GOT3 (cell line): ENCODE data around the gene PAK5.
A peak's percentile ranks its signal among the peaks of the same experiment; 100 is the strongest.

Experiments
- DNase-seq: peaks from one replicate; lab custom pipeline; 2025; ENCODE audit warnings: mixed read lengths; lab: John Stamatoyannopoulos, UW

Gene PAK5

GRCh38 chr20:9616455-9616805 lies 222.4 kb downstream of the PAK5 start:
- DNase-seq = no peak

GRCh38 chr20:9615766-9616454 lies 223.0 kb downstream of the PAK5 start:
- no peak for DNase-seq

DNA sequence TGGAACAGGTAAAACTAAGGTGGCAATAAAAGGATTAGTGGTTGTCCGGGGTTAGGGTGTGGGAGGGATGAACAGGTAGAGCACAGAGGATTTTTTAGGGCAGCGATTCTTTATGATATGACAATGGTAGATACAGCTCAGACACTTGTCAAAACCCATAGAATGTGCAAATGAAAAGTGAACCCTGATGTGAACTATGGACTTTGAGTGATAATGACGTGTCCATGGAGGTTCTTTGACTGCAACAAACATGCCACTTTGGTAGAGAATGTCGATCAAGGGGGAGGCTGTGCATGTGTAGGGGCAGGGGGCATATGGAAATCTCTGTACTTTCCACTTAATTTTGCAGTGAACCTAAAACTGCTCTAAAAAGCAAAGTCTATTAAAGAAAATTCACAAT lies 223.8 kb downstream of the PAK5 start:
- no peak for DNase-seq

GRCh38 chr20:9613871-9614270 lies 225.0 kb downstream of the PAK5 start:
- DNase-seq = no peak

DNA sequence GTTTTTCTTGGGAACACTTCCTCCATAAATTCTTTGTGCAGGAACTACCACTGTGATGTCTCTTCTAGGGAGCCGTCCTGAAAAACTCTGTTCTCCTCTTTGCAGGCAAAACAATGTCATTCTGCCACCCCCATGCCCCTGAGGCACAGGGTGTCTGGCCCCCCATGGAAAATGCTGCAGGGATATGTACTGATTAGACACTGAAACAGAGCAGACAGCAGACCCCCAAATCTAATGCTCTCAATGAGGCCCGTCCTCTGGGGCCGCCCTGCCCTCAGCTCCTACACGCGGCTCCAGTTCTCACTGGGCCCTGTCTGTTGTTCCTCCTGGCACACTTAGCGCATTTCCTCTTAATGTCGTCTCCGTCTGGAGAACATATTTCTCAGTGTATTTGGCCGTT lies 227.0 kb downstream of the PAK5 start:
- no peak for DNase-seq

GRCh38 chr20:9610665-9611064 lies 228.2 kb downstream of the PAK5 start:
- no peak for DNase-seq

- peak; percentile 11 for DNase-seq
These were observed 228.9 kb downstream of the PAK5 start for GRCh38 chr20:9609887-9610502.

- no peak for DNase-seq
These were observed 230.1 kb downstream of the PAK5 start for GRCh38 chr20:9608639-9609340.

DNA sequence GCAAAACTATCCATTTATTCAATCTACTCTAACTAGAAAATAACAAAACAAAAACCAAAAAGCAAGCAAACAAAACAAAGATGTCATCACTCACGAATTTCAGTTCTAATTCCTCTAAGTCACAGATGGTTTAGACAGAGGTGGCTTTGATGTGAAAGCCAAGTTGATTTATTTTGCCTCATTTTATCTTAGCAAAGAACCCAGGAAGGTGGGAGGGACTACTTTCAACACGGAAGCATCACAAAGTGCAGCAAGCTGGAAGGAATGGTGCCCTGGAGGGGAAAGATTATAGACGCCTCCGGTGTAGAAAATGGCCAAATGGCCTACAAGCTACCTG lies 236.1 kb downstream of the PAK5 start:
- no peak for DNase-seq

DNA sequence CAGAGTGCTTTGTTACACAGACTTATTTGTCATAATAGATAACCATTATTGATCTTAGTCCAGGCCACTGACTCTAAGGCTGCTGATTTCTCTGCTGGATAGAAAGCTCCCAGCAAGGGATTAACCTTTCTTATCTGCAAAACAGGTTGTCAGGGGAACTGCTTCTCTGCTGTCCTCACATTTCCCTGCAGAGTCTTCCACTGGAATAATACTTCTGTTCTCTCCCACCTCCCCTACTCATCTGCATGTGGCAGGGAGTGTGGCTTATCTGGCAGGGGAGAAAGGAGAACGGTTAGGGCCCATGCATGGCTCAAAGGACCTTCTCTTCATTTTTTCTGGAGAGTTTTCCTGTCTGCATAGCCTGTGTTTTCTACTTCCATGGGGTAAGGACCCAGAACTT lies 238.3 kb downstream of the PAK5 start:
- no peak for DNase-seq

DNA sequence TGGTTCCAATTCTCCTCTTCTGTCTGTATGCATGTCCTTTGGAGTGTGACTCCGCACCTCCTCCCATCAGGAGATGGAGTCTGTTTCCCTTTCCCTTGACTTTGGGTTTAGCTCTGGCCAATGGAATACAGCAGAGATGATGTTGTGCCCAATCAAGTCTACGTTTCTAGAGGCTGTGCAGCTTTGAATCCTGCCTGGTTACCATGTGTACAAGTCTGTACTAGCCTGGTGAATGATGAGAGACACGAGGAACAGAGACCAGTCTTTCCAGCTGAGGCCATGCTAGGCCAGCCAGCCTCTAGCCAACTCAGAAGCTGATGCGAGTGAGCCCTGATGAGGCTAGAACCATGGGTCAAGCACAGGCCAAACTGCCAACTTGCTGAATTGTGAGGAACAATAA lies 241.3 kb downstream of the PAK5 start:
- no peak for DNase-seq

DNA sequence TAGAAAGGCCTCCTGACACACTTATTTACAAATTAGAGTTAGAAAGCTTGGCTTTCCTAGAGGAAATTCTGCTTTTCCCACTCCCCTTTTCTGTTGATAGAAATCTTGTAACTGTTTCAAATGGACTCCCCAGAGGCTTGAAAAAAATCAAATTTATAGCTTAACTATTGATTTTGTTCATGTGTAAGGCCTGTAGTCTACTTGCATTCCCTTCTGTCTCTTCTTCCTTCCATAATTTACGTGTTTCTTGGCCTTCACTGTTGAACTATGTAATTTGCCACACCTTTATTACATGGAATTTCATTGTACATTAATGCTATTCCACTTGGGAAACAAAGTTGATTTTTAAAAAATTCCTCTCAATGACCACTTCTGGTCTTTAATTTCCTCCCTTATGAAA lies 243.1 kb downstream of the PAK5 start:
- DNase-seq = no peak

GRCh38 chr20:9594284-9594875 lies 244.5 kb downstream of the PAK5 start:
- DNase-seq = no peak

DNA sequence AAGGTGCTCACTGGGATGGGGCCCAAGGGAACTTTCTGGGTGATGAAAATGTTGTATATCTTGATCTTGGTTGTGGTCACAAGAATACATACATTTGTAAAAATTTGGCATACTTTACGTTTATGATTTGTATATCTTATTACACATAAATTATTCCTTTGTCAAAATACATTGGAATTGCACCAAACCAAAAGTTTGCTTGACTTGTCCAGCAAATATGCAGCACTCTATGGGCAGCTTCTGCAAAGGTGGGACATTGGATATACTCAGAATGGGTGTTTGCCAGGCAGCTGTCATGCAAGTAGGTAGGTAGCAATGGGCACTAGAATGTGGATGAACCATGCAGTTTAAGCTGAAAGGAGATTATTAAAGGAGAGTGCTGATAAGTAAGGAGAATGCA lies 246.5 kb downstream of the PAK5 start:
- no peak for DNase-seq

- DNase-seq = no peak
These were observed 247.8 kb downstream of the PAK5 start for GRCh38 chr20:9591080-9591479.

GRCh38 chr20:9590189-9590588 lies 248.7 kb downstream of the PAK5 start:
- DNase-seq = no peak

- DNase-seq = no peak
These were observed 250.2 kb downstream of the PAK5 start for GRCh38 chr20:9588706-9589105.

GRCh38 chr20:9583151-9583550 lies 255.7 kb downstream of the PAK5 start:
- DNase-seq = no peak

DNA sequence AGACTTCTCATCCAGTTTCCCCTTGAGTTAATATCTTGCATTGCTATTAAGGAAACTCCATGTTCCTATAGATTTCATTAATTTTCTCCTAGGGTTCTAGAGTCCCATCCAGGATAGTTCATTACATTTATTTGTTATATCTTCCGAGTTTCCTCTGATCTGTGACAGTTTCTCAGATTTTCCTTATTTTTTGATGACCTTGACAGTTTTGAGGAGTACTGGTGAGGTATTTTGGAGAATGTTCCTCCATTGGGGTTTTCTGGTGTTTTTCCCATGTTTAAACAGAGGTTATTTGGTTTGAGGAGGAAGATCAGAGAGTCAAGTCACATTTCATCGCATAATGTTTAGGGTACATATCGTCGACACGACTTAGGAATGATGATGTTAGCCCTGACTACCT lies 256.7 kb downstream of the PAK5 start:
- DNase-seq = no peak

GRCh38 chr20:9581509-9581908 lies 257.4 kb downstream of the PAK5 start:
- DNase-seq = no peak

DNA sequence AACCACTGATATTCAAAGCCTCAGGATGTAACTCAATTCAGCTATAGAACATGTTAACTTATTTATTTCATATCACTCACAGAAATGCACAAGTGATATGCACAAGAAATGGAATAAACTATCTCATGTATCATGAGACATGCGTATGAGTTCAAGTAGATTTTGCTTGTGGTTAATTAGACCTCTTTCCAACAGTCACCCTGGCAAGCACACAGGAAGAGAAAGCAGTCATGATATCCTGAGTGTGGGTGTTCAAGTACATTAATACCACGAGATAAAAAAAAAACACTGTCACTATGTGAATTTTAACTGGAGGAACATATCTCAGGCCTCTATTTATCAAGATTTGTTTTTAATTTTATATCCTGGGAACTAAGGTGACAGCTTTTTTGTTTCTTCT lies 260.3 kb downstream of the PAK5 start:
- no peak for DNase-seq

GRCh38 chr20:9577397-9577796 lies 261.5 kb downstream of the PAK5 start:
- no peak for DNase-seq

DNA sequence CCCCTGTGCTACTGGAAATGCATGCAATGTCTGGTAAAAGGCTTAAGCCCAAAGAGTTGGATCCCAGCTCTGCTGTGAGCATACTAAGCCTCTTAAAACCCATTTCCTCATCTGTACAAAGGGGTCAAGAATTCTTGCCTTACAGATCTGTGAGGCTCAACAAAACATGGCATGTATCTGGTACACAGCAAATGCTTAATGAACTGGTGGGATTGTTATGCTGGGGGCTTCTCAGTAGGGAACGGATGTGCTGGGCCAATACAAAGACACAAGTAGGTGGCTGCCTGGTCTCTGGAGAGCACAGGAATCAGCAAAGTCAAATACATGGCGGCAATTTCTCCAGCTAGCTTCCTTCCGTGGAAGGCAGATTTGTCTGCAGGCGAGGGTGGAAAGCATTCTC lies 262.2 kb downstream of the PAK5 start:
- no peak for DNase-seq
